Epithelial cell of esophagus (primary cell): ENCODE data around the gene UGT2A3.
"Not testable (repeated sequence)": the region's sequence is repeated elsewhere in the genome, so short reads cannot be mapped to it uniquely, and the experiment has no call there.

Experiments used
- DNase-seq: peaks from one replicate; pipeline ENCODE4 v3.0.0; 2010; ENCODE audit warnings: low read depth
- H3K4me3 ChIP-seq: 2 replicates; pipeline ENCODE4 v1.5.1; 2011; ENCODE audit warnings: mild to moderate bottlenecking, low read length, control low read depth
- TF ChIP-seq, protein P1 (sequence below): IDR thresholded peaks from 2 replicates; pipeline ENCODE4 v1.5.1; 2011; ENCODE audit warnings: low read depth, mild to moderate bottlenecking, low read length, control low read depth, inconsistent platforms; ENCODE audit not compliant: insufficient read depth; ENCODE audit errors: missing control alignments

UGT2A3 gene

DNA sequence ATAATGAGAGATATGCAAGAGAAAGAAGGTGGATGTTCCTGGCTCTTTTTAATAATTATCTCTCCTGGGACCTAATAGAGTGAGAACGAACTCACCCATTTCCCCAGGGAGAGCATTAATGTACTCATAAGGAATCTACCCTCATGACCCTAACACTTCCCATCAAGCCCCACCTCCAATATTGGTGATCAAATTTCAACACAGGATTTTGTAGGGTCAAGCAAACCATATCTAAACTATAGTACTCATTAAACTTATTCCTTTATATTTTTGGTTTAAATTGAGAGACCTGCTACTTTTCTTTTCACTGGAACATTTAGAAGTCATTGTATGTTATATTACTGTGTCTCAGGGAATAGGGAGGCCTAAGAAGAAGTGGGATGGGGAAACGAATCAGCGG, 2.6 kb downstream of the UGT2A3 start:
- TF ChIP-seq, protein P1, sequence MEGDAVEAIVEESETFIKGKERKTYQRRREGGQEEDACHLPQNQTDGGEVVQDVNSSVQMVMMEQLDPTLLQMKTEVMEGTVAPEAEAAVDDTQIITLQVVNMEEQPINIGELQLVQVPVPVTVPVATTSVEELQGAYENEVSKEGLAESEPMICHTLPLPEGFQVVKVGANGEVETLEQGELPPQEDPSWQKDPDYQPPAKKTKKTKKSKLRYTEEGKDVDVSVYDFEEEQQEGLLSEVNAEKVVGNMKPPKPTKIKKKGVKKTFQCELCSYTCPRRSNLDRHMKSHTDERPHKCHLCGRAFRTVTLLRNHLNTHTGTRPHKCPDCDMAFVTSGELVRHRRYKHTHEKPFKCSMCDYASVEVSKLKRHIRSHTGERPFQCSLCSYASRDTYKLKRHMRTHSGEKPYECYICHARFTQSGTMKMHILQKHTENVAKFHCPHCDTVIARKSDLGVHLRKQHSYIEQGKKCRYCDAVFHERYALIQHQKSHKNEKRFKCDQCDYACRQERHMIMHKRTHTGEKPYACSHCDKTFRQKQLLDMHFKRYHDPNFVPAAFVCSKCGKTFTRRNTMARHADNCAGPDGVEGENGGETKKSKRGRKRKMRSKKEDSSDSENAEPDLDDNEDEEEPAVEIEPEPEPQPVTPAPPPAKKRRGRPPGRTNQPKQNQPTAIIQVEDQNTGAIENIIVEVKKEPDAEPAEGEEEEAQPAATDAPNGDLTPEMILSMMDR: no peak
- DNase-seq: no peak
- H3K4me3 ChIP-seq: no peak overlapping the region

DNA sequence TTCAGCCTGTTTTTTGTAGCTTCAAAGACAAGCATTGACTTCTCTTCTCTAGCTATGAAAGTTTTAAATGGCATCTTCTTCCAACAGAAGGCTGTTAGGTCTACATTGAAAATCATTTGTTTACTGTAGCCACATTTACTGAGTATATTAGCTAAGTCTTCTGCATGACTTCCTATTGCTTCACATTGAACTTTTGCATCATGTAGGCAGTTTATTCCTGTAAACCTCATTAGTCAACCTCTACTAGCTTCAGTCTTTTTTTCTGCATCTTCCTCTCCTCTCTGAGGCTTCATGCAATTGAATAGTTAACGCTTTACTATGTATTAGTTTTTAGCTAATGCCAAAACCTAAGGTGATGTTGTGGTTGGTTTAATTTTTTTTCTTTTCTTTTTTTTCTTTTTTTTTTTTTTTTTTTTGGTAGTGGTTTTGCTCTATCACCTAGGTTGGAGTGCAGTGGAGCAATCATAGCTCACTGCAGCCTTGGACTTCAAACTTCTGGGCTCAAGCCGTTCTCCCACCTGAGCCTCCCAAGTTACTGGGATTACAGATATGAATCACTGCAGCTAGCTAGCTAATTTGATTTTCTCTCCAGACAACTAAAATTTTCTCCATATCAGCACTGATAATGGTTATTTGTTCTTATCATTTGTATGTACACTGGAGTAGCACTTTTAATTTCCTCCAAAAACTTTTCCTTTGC, 3.4 kb downstream of the UGT2A3 start:
- no peak overlapping the region for H3K4me3 ChIP-seq
- DNase-seq: peak; percentile 17
- TF ChIP-seq, protein P1: no peak

GRCh38 chr4:68929076-68929737, 22.4 kb downstream of the UGT2A3 start:
- TF ChIP-seq, protein P1: no peak
- no peak overlapping the region for H3K4me3 ChIP-seq

GRCh38 chr4:68927165-68927564, 24.4 kb downstream of the UGT2A3 start:
- TF ChIP-seq, protein P1: no peak
- peak; percentile 35 for DNase-seq
- no peak overlapping the region for H3K4me3 ChIP-seq

More at GRCh38 chr4:68929076-68929737, 22.4 kb downstream of the UGT2A3 start:
- no peak for DNase-seq

- not testable (repeated sequence) for DNase-seq, H3K4me3 ChIP-seq
Measured at GRCh38 chr4:68922202-68922601, 29.4 kb downstream of the UGT2A3 start.

- no peak overlapping the region for H3K4me3 ChIP-seq
- DNase-seq: no peak
- TF ChIP-seq, protein P1: no peak
Measured at GRCh38 chr4:68921051-68921450, 30.6 kb downstream of the UGT2A3 start.

- DNase-seq: no peak
- H3K4me3 ChIP-seq: no peak overlapping the region
Measured at GRCh38 chr4:68917016-68917415, 34.6 kb downstream of the UGT2A3 start.

More at GRCh38 chr4:68917016-68917415, 34.6 kb downstream of the UGT2A3 start:
- TF ChIP-seq, protein P1: no peak
